ENCODE measurements around the gene CYFIP1.

Gene CYFIP1

GRCh38 chr15:22856659-22857058, 123.5 kb downstream of the CYFIP1 start:
- no peak for DNase-seq
- Histone ChIP-seq H3K4me2 (ENCODE audit: low read length) (no peak overlapping the region), H4K8ac (ENCODE audit: low read depth, low read length) (no peak overlapping the region), H3K27ac (ENCODE audit: low read depth, low read length) (no peak overlapping the region), H3K79me2 (ENCODE audit: control insufficient read depth, insufficient read depth, low read length, poor library complexity) (no peaks in the 10 kb centered on the region), H3K18ac (ENCODE audit: low read length) (no peak overlapping the region), H2AK5ac (ENCODE audit: low read length) (no peak overlapping the region), H4K12ac (ENCODE audit: low read depth, low read length) (no peak overlapping the region), H3K27me3 (ENCODE audit: insufficient read depth, low read length) (no peaks in the 10 kb centered on the region), H3K4me3 (ENCODE audit: low read depth, low read length) (no peak overlapping the region), H3K9me3 (ENCODE audit: insufficient read depth, low read depth, low read length) (no peaks in the 10 kb centered on the region), H3K14ac (ENCODE audit: low read length) (no peak overlapping the region), H4K91ac (ENCODE audit: low read depth, low read length) (no peak overlapping the region), H3K23ac (ENCODE audit: low read length) (no peak overlapping the region), H3K4ac (ENCODE audit: low read depth, low read length) (no peak overlapping the region), H2BK120ac (ENCODE audit: insufficient read depth, low read length, poor library complexity) (no peak overlapping the region), H3K79me1 (ENCODE audit: low read length) (no peaks in the 10 kb centered on the region), H3K9ac (ENCODE audit: low read length) (no peak overlapping the region), H2BK5ac (ENCODE audit: low read depth, low read length, poor library complexity) (no peak overlapping the region), H3K36me3 (ENCODE audit: control insufficient read depth in 1 of 2, insufficient read depth in 2 of 2, low read length in 2 of 2) (peaks cover 37 to 41% of the 10 kb centered on the region in 2 experiments), H2BK12ac (ENCODE audit: low read length) (no peak overlapping the region), H2AFZ (ENCODE audit: insufficient read depth, low read length, poor library complexity) (no peak overlapping the region), H3K4me1 (ENCODE audit: control insufficient read depth in 1 of 2, insufficient read depth in 2 of 2, low read length in 2 of 2) (no peaks in the 10 kb centered on the region)
- no CpG with 5 or more reads among the region's 1 CpG for WGBS (ENCODE audit: extremely low coverage, insufficient coverage, insufficient read length)

DNA sequence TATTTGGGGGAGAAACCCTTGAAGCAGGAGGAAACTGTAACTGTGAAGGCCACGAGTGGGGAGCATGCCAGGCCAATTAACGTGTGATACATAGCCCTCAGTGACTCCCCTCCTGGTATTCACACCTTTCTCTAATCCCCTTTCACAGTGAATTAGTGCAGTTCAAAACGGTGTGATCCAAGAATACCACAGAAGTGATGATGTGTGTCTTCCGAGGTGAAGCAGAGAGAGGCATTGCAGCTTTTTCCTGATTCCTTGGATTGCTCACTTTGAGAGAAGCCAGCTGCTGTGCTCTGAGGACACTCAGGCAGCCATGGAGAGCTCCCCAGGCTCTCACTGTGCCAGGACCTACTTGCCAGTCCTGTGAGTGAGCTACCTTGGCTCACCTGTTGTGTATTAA, 124.4 kb downstream of the CYFIP1 start:
- no peaks in the 10 kb centered on the region for H3K9me3 ChIP-seq (ENCODE audit: insufficient read depth, low read depth, low read length)
- no peak overlapping the region for H3K23ac ChIP-seq (ENCODE audit: low read length)
- H3K4me1 ChIP-seq (ENCODE audit: control insufficient read depth in 1 of 2, insufficient read depth in 2 of 2, low read length in 2 of 2), result no peaks in the 10 kb centered on the region
- no peaks in the 10 kb centered on the region for H3K79me2 ChIP-seq (ENCODE audit: control insufficient read depth, insufficient read depth, low read length, poor library complexity)
- no peak overlapping the region for H3K4ac ChIP-seq (ENCODE audit: low read depth, low read length)
- no peak overlapping the region for H4K12ac ChIP-seq (ENCODE audit: low read depth, low read length)
- no peak overlapping the region for H2BK12ac ChIP-seq (ENCODE audit: low read length)
- H4K91ac ChIP-seq (ENCODE audit: low read depth, low read length), result no peak overlapping the region
- H2AFZ ChIP-seq (ENCODE audit: insufficient read depth, low read length, poor library complexity), result no peak overlapping the region
- no peak overlapping the region for H4K8ac ChIP-seq (ENCODE audit: low read depth, low read length)
- H3K9ac ChIP-seq (ENCODE audit: low read length), result no peak overlapping the region
- H2BK120ac ChIP-seq (ENCODE audit: insufficient read depth, low read length, poor library complexity), result no peak overlapping the region
- DNase-seq, result no peak
- no peaks in the 10 kb centered on the region for H3K79me1 ChIP-seq (ENCODE audit: low read length)
- no peak overlapping the region for H3K14ac ChIP-seq (ENCODE audit: low read length)
- no peak overlapping the region for H2BK5ac ChIP-seq (ENCODE audit: low read depth, low read length, poor library complexity)
- no peak overlapping the region for H2AK5ac ChIP-seq (ENCODE audit: low read length)
- no peak overlapping the region for H3K27ac ChIP-seq (ENCODE audit: low read depth, low read length)
- WGBS (ENCODE audit: extremely low coverage, insufficient coverage, insufficient read length), result no CpG with 5 or more reads among the region's 4 CpGs
- no peak overlapping the region for H3K18ac ChIP-seq (ENCODE audit: low read length)
- H3K27me3 ChIP-seq (ENCODE audit: insufficient read depth, low read length), result no peaks in the 10 kb centered on the region
- peaks cover 35 to 40% of the 10 kb centered on the region in 2 experiments for H3K36me3 ChIP-seq (ENCODE audit: control insufficient read depth in 1 of 2, insufficient read depth in 2 of 2, low read length in 2 of 2)
- H3K4me2 ChIP-seq (ENCODE audit: low read length), result no peak overlapping the region
- H3K4me3 ChIP-seq (ENCODE audit: low read depth, low read length), result no peak overlapping the region

DNA sequence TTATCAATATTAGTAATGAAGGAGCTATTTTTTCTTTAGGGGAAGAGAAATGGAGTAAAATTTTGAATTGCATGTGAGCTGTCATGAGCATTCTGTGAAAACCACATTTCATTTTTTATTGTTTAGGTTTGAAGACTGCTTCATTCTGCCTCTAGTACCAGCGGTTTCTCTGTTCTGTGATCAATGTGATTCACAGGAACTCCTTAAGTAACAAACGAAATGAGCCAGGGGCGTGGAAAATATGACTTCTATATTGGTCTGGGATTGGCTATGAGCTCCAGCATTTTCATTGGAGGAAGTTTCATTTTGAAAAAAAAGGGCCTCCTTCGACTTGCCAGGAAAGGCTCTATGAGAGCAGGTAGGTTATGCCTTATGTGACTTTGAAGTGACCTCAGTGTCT, 128.7 kb downstream of the CYFIP1 start:
- peaks cover 4% of the 10 kb centered on the region for H3K79me2 ChIP-seq (ENCODE audit: control insufficient read depth, insufficient read depth, low read length, poor library complexity)
- no CpG with 5 or more reads among the region's 4 CpGs for WGBS (ENCODE audit: extremely low coverage, insufficient coverage, insufficient read length)
- H3K36me3 ChIP-seq (ENCODE audit: control insufficient read depth in 1 of 2, insufficient read depth in 2 of 2, low read length in 2 of 2), result peaks cover 31 to 34% of the 10 kb centered on the region in 2 experiments
- H3K18ac ChIP-seq (ENCODE audit: low read length), result no peak overlapping the region
- no peak overlapping the region for H3K27ac ChIP-seq (ENCODE audit: low read depth, low read length)
- H4K8ac ChIP-seq (ENCODE audit: low read depth, low read length), result no peak overlapping the region
- H3K4me1 ChIP-seq (ENCODE audit: control insufficient read depth in 1 of 2, insufficient read depth in 2 of 2, low read length in 2 of 2), result peaks cover 0 to under 1% of the 10 kb centered on the region in 2 experiments
- H3K14ac ChIP-seq (ENCODE audit: low read length), result no peak overlapping the region
- no peak overlapping the region for H3K23ac ChIP-seq (ENCODE audit: low read length)
- H3K4me2 ChIP-seq (ENCODE audit: low read length), result no peak overlapping the region
- no peaks in the 10 kb centered on the region for H3K9me3 ChIP-seq (ENCODE audit: insufficient read depth, low read depth, low read length)
- no peak for DNase-seq
- H3K4me3 ChIP-seq (ENCODE audit: low read depth, low read length), result no peak overlapping the region
- no peaks in the 10 kb centered on the region for H3K27me3 ChIP-seq (ENCODE audit: insufficient read depth, low read length)
- H4K91ac ChIP-seq (ENCODE audit: low read depth, low read length), result no peak overlapping the region
- H4K12ac ChIP-seq (ENCODE audit: low read depth, low read length), result no peak overlapping the region
- no peaks in the 10 kb centered on the region for H3K79me1 ChIP-seq (ENCODE audit: low read length)
- H2BK12ac ChIP-seq (ENCODE audit: low read length), result no peak overlapping the region
- no peak overlapping the region for H2AFZ ChIP-seq (ENCODE audit: insufficient read depth, low read length, poor library complexity)
- H2BK5ac ChIP-seq (ENCODE audit: low read depth, low read length, poor library complexity), result no peak overlapping the region
- no peak overlapping the region for H2AK5ac ChIP-seq (ENCODE audit: low read length)
- H2BK120ac ChIP-seq (ENCODE audit: insufficient read depth, low read length, poor library complexity), result no peak overlapping the region
- H3K9ac ChIP-seq (ENCODE audit: low read length), result no peak overlapping the region
- H3K4ac ChIP-seq (ENCODE audit: low read depth, low read length), result no peak overlapping the region

GRCh38 chr15:22850055-22850454, 130.1 kb downstream of the CYFIP1 start:
- Histone ChIP-seq H3K4ac (ENCODE audit: low read depth, low read length) (no peak overlapping the region), H3K9me3 (ENCODE audit: insufficient read depth, low read depth, low read length) (no peaks in the 10 kb centered on the region), H3K9ac (ENCODE audit: low read length) (no peak overlapping the region), H3K79me1 (ENCODE audit: low read length) (peaks cover 1% of the 10 kb centered on the region), H3K18ac (ENCODE audit: low read length) (peak overlapping the region; percentile 51), H3K27me3 (ENCODE audit: insufficient read depth, low read length) (no peaks in the 10 kb centered on the region), H2AFZ (ENCODE audit: insufficient read depth, low read length, poor library complexity) (no peak overlapping the region), H3K4me1 (ENCODE audit: control insufficient read depth in 1 of 2, insufficient read depth in 2 of 2, low read length in 2 of 2) (peaks cover 2 to 4% of the 10 kb centered on the region in 2 experiments), H2BK120ac (ENCODE audit: insufficient read depth, low read length, poor library complexity) (no peak overlapping the region), H4K91ac (ENCODE audit: low read depth, low read length) (no peak overlapping the region), H3K4me3 (ENCODE audit: low read depth, low read length) (no peak overlapping the region), H2BK12ac (ENCODE audit: low read length) (no peak overlapping the region), H2BK5ac (ENCODE audit: low read depth, low read length, poor library complexity) (no peak overlapping the region), H3K79me2 (ENCODE audit: control insufficient read depth, insufficient read depth, low read length, poor library complexity) (peaks cover 6% of the 10 kb centered on the region), H2AK5ac (ENCODE audit: low read length) (peak overlapping the region; percentile 5), H3K27ac (ENCODE audit: low read depth, low read length) (no peak overlapping the region), H3K36me3 (ENCODE audit: control insufficient read depth in 1 of 2, insufficient read depth in 2 of 2, low read length in 2 of 2) (peaks cover 25 to 26% of the 10 kb centered on the region in 2 experiments), H3K4me2 (ENCODE audit: low read length) (no peak overlapping the region), H4K12ac (ENCODE audit: low read depth, low read length) (no peak overlapping the region), H3K23ac (ENCODE audit: low read length) (no peak overlapping the region), H3K14ac (ENCODE audit: low read length) (no peak overlapping the region), H4K8ac (ENCODE audit: low read depth, low read length) (no peak overlapping the region)
- DNase-seq, result no peak
- no CpG with 5 or more reads among the region's 3 CpGs for WGBS (ENCODE audit: extremely low coverage, insufficient coverage, insufficient read length)
